Measurements from ENCODE around the gene MYO9B. TPM values are rescaled to one million over a fixed set of nuclear protein-coding genes. Genes with fewer than 3 reads are reported as not detected.

The MYO9B gene
- total and polyA plus RNA-seq, 9 of the 15 experiments (the other 6 are each of a cell fraction or from before 2014, with no cell fraction given) = 2.4 to 77.6 (median 23.0) TPM

DNA sequence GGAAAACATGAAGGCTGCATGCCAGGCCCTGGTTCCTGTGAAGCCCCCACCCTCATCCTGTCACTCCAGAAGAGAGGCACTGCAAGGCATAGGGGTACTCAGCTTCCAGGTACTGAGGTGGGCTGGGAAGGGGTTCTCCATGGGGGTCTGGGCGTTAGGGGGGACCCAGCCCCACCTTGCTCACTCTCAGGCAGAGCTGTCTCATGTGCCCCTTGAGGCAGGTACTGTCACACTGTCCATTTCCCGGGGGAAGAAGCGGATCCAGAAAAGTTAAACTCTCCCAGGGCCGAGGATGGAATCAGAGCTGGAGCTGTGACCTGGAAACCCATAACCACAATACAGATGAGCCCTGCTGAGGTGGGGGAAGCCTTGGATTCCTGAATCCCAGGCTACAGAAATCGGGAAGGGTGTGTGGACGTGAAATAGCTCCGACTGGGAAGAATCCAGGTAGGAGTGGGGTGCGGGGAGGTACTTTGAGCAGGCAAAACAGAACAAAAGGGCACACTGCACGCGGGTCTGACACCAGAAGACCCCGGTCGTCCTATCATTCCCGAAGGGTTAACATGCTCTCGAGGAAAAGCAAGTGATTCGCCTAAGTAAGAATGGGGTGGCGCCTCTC lies 139.0 kb downstream of the MYO9B start:
- ChIA-PET CTCF (ENCODE audit: low intra/inter-chr PET ratio) (no interaction called here), POLR2A (interaction anchor here (0.6 to 2.5 kb wide), 19 partner anchors 9 to 165 kb away, joined by 3 to 31 read pairs (median 4); partner anchors contain the start of genes BABAM1, DDA1 and OCEL1)
- Histone ChIP-seq H3K4me2 (ENCODE audit: insufficient read depth, low read length) (peak overlapping the region; percentile 93), H3K9me1 (ENCODE audit: control insufficient read depth, insufficient read depth, low read length) (peaks cover 3% of the 10 kb centered on the region), H2AFZ (ENCODE audit: low read depth, low read length) (peak overlapping the region; percentile 99), H4K20me1 (replicated peaks; ENCODE audit: control insufficient read depth, insufficient read depth, low read length) (no peaks in the 10 kb centered on the region), H3K27ac (ENCODE audit: extremely low read depth, low read depth, low read length) (peak overlapping the region; percentile 99), H3K36me3 (ENCODE audit: control insufficient read depth, insufficient read depth, low read length) (peaks cover 48% of the 10 kb centered on the region; the same call in 2 of the 3 replicates), H3K4me1 (replicated peaks in 1 of 2; ENCODE audit: control insufficient read depth in 2 of 2, insufficient read depth in 2 of 2, low read length in 2 of 2) (peaks cover 9 to 28% of the 10 kb centered on the region in 2 experiments), H3K4me3 (peak overlapping the region; percentile 68), H3K79me2 (ENCODE audit: control insufficient read depth, insufficient read depth, low read length) (peaks cover 9% of the 10 kb centered on the region), H3K9me3 (replicated peaks; ENCODE audit: control insufficient read depth, insufficient read depth, low read depth, low read length) (no peaks in the 10 kb centered on the region), H3K9ac (ENCODE audit: insufficient read depth in 1 of 2, low read depth in 2 of 2, low read length in 2 of 2) (peak overlapping the region; percentile 85 to 98), H3K27me3 (ENCODE audit: control insufficient read depth in 2 of 2, insufficient read depth in 2 of 2, low read length in 2 of 2) (no peaks in the 10 kb centered on the region)
- FAIRE-seq = peak; percentile 64
- TF ChIP-seq, protein P1, sequence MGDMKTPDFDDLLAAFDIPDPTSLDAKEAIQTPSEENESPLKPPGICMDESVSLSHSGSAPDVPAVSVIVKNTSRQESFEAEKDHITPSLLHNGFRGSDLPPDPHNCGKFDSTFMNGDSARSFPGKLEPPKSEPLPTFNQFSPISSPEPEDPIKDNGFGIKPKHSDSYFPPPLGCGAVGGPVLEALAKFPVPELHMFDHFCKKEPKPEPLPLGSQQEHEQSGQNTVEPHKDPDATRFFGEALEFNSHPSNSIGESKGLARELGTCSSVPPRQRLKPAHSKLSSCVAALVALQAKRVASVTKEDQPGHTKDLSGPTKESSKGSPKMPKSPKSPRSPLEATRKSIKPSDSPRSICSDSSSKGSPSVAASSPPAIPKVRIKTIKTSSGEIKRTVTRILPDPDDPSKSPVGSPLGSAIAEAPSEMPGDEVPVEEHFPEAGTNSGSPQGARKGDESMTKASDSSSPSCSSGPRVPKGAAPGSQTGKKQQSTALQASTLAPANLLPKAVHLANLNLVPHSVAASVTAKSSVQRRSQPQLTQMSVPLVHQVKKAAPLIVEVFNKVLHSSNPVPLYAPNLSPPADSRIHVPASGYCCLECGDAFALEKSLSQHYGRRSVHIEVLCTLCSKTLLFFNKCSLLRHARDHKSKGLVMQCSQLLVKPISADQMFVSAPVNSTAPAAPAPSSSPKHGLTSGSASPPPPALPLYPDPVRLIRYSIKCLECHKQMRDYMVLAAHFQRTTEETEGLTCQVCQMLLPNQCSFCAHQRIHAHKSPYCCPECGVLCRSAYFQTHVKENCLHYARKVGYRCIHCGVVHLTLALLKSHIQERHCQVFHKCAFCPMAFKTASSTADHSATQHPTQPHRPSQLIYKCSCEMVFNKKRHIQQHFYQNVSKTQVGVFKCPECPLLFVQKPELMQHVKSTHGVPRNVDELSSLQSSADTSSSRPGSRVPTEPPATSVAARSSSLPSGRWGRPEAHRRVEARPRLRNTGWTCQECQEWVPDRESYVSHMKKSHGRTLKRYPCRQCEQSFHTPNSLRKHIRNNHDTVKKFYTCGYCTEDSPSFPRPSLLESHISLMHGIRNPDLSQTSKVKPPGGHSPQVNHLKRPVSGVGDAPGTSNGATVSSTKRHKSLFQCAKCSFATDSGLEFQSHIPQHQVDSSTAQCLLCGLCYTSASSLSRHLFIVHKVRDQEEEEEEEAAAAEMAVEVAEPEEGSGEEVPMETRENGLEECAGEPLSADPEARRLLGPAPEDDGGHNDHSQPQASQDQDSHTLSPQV (IDR thresholded peaks at IDR 0.05) = 0 out of 2 replicates have a peak, but pooled peaks have one; percentile 31
- TF ChIP-seq, protein P2, sequence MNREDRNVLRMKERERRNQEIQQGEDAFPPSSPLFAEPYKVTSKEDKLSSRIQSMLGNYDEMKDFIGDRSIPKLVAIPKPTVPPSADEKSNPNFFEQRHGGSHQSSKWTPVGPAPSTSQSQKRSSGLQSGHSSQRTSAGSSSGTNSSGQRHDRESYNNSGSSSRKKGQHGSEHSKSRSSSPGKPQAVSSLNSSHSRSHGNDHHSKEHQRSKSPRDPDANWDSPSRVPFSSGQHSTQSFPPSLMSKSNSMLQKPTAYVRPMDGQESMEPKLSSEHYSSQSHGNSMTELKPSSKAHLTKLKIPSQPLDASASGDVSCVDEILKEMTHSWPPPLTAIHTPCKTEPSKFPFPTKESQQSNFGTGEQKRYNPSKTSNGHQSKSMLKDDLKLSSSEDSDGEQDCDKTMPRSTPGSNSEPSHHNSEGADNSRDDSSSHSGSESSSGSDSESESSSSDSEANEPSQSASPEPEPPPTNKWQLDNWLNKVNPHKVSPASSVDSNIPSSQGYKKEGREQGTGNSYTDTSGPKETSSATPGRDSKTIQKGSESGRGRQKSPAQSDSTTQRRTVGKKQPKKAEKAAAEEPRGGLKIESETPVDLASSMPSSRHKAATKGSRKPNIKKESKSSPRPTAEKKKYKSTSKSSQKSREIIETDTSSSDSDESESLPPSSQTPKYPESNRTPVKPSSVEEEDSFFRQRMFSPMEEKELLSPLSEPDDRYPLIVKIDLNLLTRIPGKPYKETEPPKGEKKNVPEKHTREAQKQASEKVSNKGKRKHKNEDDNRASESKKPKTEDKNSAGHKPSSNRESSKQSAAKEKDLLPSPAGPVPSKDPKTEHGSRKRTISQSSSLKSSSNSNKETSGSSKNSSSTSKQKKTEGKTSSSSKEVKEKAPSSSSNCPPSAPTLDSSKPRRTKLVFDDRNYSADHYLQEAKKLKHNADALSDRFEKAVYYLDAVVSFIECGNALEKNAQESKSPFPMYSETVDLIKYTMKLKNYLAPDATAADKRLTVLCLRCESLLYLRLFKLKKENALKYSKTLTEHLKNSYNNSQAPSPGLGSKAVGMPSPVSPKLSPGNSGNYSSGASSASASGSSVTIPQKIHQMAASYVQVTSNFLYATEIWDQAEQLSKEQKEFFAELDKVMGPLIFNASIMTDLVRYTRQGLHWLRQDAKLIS (CRISPR knock-in tag; IDR thresholded peaks at IDR 0.05) = 0 out of 2 replicates have a peak, but pooled peaks have one; percentile 6
- TF ChIP-seq DPF2 (IDR thresholded peaks at IDR 0.05) (0 out of 2 replicates have a peak, but pooled peaks have one; percentile 10), L3MBTL2 (IDR thresholded peaks at IDR 0.05) (0 out of 2 replicates have a peak, but pooled peaks have one; percentile 36), HEY1 (CRISPR knock-in tag; IDR thresholded peaks at IDR 0.05; ENCODE audit: borderline replicate concordance) (no peak)
- TSS peak; percentile 92 for BruUV-seq (replicated peaks)
- intact Hi-C loops (cut with micrococcal nuclease) (no loop called here), in situ Hi-C loops (cut with MboI) (no loop called here)
- WGBS (ENCODE audit: insufficient coverage, low coverage, missing lambda C conversion rate) = 8% methylated on average over 15 of the region's 16 CpGs
- no peak; the same call in 2 of the 3 replicates for ATAC-seq
- peak in 2 of 4 experiments; percentile 29 to 34 for DNase-seq (ENCODE audit: extremely low read depth in 1 of 4, low spot score in 3 of 4)
